Measurements from ENCODE around the gene JARID2.

DNA sequence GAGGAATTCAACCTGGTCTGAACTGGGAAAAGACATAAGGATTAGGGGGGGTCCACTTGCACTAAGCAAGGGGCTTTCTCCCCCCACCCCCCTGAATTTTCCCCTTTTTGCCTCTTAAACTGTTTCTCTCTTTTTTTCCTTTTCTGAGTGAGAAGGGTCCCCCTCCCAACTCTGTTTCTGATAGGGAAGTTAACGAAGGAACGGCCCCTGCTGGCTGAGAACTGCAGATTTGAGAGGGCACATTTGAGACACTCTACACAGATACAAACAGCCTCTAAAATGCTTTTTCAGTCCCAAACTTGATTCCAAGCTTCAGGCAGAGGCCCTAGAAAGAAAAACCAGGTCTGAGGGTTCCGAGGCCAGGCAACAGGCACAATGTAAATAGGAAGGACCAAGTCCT, 91.7 kb downstream of the JARID2 start:
- TF ChIP-seq, protein P1, sequence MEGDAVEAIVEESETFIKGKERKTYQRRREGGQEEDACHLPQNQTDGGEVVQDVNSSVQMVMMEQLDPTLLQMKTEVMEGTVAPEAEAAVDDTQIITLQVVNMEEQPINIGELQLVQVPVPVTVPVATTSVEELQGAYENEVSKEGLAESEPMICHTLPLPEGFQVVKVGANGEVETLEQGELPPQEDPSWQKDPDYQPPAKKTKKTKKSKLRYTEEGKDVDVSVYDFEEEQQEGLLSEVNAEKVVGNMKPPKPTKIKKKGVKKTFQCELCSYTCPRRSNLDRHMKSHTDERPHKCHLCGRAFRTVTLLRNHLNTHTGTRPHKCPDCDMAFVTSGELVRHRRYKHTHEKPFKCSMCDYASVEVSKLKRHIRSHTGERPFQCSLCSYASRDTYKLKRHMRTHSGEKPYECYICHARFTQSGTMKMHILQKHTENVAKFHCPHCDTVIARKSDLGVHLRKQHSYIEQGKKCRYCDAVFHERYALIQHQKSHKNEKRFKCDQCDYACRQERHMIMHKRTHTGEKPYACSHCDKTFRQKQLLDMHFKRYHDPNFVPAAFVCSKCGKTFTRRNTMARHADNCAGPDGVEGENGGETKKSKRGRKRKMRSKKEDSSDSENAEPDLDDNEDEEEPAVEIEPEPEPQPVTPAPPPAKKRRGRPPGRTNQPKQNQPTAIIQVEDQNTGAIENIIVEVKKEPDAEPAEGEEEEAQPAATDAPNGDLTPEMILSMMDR (IDR thresholded peaks at IDR 0.05; ENCODE audit: low read length) = no peak
- TF ChIP-seq EZH2phosphoT487 (IDR thresholded peaks at IDR 0.05; ENCODE audit: low read length) = no peak
